AG04450 (cell line): ENCODE measurements around the gene CCT6A. TPM values are rescaled to one million over a fixed set of nuclear protein-coding genes. Genes with fewer than 3 reads are reported as not detected.
"Not testable (repeated sequence)": the region's sequence is repeated elsewhere in the genome, so short reads cannot be mapped to it uniquely, and the experiment has no call there.

Experiments
- CTCF ChIA-PET: fragments of 300-600, 350-600 bp; formaldehyde crosslinking; extraction: SDS; loops from one replicate; lab custom pipeline; 2022; ENCODE audit warnings: antibody characterized with exemption, inconsistent platforms; lab: Charles Lee
- POLR2A ChIA-PET: fragments of 350-600 bp; formaldehyde crosslinking; extraction: SDS; loops from one replicate; lab custom pipeline; 2021; ENCODE audit warnings: antibody characterized with exemption, inconsistent platforms; lab: Yijun Ruan, JAX
- DNase-seq: peaks from one replicate; pipeline ENCODE4 v3.0.0-alpha.2; 2011; ENCODE audit warnings: low read depth, low spot score
- H3K27ac ChIP-seq: one replicate; pipeline ENCODE4 v1.5.1; 2012; ENCODE audit warnings: low read depth, low read length, control low read depth
- H3K27me3 ChIP-seq: one replicate; pipeline ENCODE4 v1.6.0; 2012; ENCODE audit warnings: low read length; ENCODE audit not compliant: control insufficient read depth, insufficient read depth
- H3K4me3 ChIP-seq: 2 replicates; pipeline ENCODE4 v1.5.1; 2011; ENCODE audit warnings: mild to moderate bottlenecking, low read depth, low read length, control low read depth
- H3K9me3 ChIP-seq: 2 replicates; pipeline ENCODE4 v1.5.1; 2012; ENCODE audit warnings: low read length; ENCODE audit not compliant: control insufficient read depth, insufficient read depth
- polyA plus RNA-seq: library from polyadenylated mRNA; depleted of rRNA; stranded (reverse); fragments of >200 nt; gene quantifications from 2 replicates; pipeline ENCODE4 v1.2.3, GENCODE V29; 2011
- TF ChIP-seq, protein P1 (sequence below): IDR thresholded peaks from 2 replicates; pipeline ENCODE4 v1.5.1; 2011; ENCODE audit warnings: low read depth, low read length, control low read depth, inconsistent platforms

CCT6A gene
- polyA plus RNA-seq, 1 experiment: 302 TPM

DNA sequence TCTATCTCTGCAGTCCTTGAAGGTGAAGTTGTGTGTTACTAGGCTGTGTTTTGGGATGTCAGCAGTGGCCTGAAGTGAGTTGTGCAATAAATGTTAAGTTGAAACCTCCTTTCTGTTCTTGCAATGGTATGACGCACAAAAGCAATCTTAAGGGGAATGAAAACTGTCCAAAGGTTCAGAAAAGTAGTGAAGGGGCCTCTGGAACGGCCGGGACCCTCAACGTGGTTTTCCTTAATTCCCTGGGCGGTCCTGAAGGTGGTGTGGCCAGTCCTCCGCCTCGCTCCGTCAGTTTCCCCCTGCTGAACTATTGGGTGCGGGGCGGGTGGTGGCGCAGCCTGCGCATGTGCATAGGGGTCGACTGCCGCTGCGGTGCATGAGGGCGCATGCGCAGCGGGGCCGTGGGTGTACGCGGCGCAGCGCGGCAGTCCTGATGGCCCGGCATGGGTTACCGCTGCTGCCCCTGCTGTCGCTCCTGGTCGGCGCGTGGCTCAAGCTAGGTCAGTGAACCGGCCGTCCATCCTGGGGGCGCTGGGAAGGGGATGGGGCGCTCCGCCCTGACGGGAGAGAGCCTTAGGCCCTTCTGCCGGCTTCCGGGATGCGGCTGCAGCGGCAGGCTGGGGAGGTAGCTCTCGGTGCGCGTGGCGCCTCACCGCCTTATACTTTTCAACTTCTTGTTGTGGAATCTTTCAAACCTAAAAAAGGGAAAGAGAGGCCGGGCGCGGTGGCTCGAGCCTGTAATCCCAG, 12.5 kb downstream of the CCT6A start, which contains the start of gene SUMF2:
Gene SUMF2, plus strand, starts transcription at position 405 of the 744 bp plus-strand sequence. Its CDS starts 26 bp downstream, at position 431.
- DNase-seq: peak; percentile 58
- Histone ChIP-seq H3K4me3 (peak within 1 kb of the TSS; percentile 94), H3K9me3 (no peaks in the 10 kb centered on the region; the same call in 1 of the 2 replicates), H3K27me3 (no peaks in the 10 kb centered on the region), H3K27ac (peak within 1 kb of the TSS; percentile 82)
- TF ChIP-seq, protein P1, sequence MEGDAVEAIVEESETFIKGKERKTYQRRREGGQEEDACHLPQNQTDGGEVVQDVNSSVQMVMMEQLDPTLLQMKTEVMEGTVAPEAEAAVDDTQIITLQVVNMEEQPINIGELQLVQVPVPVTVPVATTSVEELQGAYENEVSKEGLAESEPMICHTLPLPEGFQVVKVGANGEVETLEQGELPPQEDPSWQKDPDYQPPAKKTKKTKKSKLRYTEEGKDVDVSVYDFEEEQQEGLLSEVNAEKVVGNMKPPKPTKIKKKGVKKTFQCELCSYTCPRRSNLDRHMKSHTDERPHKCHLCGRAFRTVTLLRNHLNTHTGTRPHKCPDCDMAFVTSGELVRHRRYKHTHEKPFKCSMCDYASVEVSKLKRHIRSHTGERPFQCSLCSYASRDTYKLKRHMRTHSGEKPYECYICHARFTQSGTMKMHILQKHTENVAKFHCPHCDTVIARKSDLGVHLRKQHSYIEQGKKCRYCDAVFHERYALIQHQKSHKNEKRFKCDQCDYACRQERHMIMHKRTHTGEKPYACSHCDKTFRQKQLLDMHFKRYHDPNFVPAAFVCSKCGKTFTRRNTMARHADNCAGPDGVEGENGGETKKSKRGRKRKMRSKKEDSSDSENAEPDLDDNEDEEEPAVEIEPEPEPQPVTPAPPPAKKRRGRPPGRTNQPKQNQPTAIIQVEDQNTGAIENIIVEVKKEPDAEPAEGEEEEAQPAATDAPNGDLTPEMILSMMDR: peak; percentile 18
- CTCF ChIA-PET: interaction anchor here (0.6 to 4.2 kb wide), 5 partner anchors 8 to 58 kb away, joined by 3 to 55 read pairs (median 3); partner anchors contain the start of gene PSPH
- POLR2A ChIA-PET: interaction anchor here (1.1 to 2.9 kb wide), 4 partner anchors 10 to 28 kb away, joined by 3 to 41 read pairs (median 4); partner anchors contain the start of genes CCT6A, PHKG1 and PSPH

- not testable (repeated sequence) for H3K27ac ChIP-seq, H3K9me3 ChIP-seq, H3K4me3 ChIP-seq, DNase-seq, H3K27me3 ChIP-seq
- POLR2A ChIA-PET: interaction anchor here (2.9 kb wide), 1 partner anchor 15 kb away, joined by 41 read pairs; the partner anchor contains the start of genes CCT6A and PSPH
- CTCF ChIA-PET: interaction anchor here (1.3 to 4.2 kb wide), 4 partner anchors 7 to 62 kb away, joined by 6 to 55 read pairs (median 9); partner anchors contain the start of gene PHKG1
Measured at GRCh38 chr7:56066376-56066775, 14.8 kb downstream of the CCT6A start.

DNA sequence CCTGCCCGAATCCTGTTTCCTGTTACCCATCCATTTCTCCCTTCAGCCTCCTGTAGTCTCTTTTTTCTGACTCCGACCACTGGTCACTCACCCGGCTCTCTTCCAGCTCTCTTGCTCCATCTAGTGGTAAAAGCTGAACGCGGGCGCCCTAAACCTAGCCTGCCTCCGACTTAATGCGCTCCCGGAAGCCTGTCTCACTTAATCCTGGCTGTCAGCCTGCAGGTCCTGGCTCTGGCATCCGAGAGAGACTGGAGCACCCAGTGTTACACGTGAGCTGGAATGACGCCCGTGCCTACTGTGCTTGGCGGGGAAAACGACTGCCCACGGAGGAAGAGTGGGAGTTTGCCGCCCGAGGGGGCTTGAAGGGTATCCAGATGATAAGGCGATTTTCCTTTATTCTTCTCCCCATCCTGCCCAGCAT, 22.8 kb downstream of the CCT6A start:
- ChIA-PET CTCF (interaction anchor here (0.5 to 5.0 kb wide), 32 partner anchors 9 to 481 kb away, joined by 3 to 112 read pairs (median 8); partner anchors contain the start of genes CCT6A, CHCHD2, PHKG1 and PSPH), POLR2A (interaction anchor here (0.5 to 2.1 kb wide), 3 partner anchors 23 to 67 kb away, joined by 3 to 8 read pairs (median 4); partner anchors contain the start of genes CCT6A and PSPH)
- no peak overlapping the region for H3K27ac ChIP-seq
- DNase-seq: peak; percentile 44
- TF ChIP-seq, protein P1: peak; percentile 96
- H3K27me3 ChIP-seq: no peaks in the 10 kb centered on the region
- no peaks in the 10 kb centered on the region for H3K9me3 ChIP-seq
- no peak overlapping the region for H3K4me3 ChIP-seq

DNA sequence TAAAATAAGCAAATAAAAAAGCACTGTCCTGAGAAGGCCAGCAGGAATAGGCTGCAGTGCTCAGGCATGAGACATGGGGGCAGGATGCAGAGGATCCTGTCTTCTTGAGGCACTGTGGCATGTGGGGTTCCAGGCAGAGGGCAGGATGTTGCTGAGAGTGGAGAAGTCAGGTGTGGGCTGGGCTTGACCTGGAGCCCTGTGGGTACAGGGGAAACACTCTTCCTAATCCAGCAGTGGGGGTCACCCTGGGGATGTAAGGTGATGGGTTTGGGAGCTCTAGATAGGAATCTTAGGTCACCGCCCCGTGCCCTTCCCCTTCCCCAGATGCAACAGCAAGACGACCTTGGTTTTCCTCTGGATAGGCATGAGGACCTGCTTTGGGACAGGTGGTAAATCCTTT, 26.1 kb downstream of the CCT6A start:
- no peak for DNase-seq
- no peak overlapping the region for H3K4me3 ChIP-seq
- TF ChIP-seq, protein P1: no peak
- no peak overlapping the region for H3K27ac ChIP-seq
- H3K27me3 ChIP-seq: no peaks in the 10 kb centered on the region
- CTCF ChIA-PET: interaction anchor here (0.6 to 2.5 kb wide), 5 partner anchors 14 to 1304 kb away, joined by 3 to 23 read pairs (median 4); partner anchors contain the start of gene PHKG1
- POLR2A ChIA-PET: no interaction called here
- H3K9me3 ChIP-seq: no peaks in the 10 kb centered on the region

DNA sequence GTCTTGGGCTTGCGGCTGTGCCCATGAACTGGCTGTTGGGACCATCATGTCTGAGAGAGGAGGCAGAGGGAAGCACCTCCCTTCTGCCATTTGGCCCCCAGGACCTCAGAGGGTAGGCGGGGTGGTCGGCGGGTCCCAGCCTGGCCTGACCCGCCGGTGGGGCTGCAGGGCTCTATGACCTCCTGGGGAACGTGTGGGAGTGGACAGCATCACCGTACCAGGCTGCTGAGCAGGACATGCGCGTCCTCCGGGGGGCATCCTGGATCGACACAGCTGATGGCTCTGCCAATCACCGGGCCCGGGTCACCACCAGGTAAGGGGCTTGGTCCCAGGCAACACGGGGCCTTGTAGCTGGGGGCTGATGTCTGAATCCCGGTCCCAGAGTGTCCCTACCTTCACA, 26.6 kb downstream of the CCT6A start:
- no peak overlapping the region for H3K4me3 ChIP-seq
- no peaks in the 10 kb centered on the region for H3K27me3 ChIP-seq
- H3K27ac ChIP-seq: no peak overlapping the region
- H3K9me3 ChIP-seq: no peaks in the 10 kb centered on the region
- ChIA-PET CTCF (interaction anchor here (0.7 to 2.5 kb wide), 5 partner anchors 7 to 74 kb away, joined by 3 to 23 read pairs (median 4); partner anchors contain the start of gene PHKG1), POLR2A (no interaction called here)
- no peak for DNase-seq
- TF ChIP-seq, protein P1: no peak
